Liver (tissue), 9 donors: ENCODE measurements around the gene LHPP. TPM values are rescaled to one million over a fixed set of nuclear protein-coding genes. Genes with fewer than 3 reads are reported as not detected.

Experiments
- DNase-seq: peaks from one replicate; pipeline ENCODE4 v3.0.0-alpha.2; 2017; ENCODE audit warnings: low spot score
- H3K27ac ChIP-seq, 2 donors: one replicate each; pipeline ENCODE4 v1.7.0; 2013; ENCODE audit warnings: inconsistent platforms in 2 of 2, low read length in 2 of 2, control low read depth in 1 of 2, low read depth in 1 of 2, mild to moderate bottlenecking in 1 of 2
- H3K27me3 ChIP-seq, 4 donors: one replicate each; pipeline versions ENCODE4 v1.6.1 to v1.7.0; 2013; ENCODE audit warnings: low read length in 3 of 4, inconsistent platforms in 1 of 4, mild to moderate bottlenecking in 1 of 4, moderate library complexity in 1 of 4; ENCODE audit not compliant: control insufficient read depth in 4 of 4, insufficient read depth in 4 of 4
- H3K36me3 ChIP-seq, 4 donors: one replicate each; pipeline versions ENCODE4 v1.6.1 to v1.7.0; 2013; ENCODE audit warnings: low read length in 3 of 4, mild to moderate bottlenecking in 3 of 4, low read depth in 1 of 4, moderate library complexity in 1 of 4; ENCODE audit not compliant: control insufficient read depth in 4 of 4, insufficient read depth in 3 of 4
- H3K4me1 ChIP-seq, 4 donors: one replicate each; pipeline versions ENCODE4 v1.6.1 to v1.7.0; 2013; ENCODE audit warnings: low read length in 3 of 4, mild to moderate bottlenecking in 3 of 4, moderate library complexity in 1 of 4; ENCODE audit not compliant: control insufficient read depth in 4 of 4, insufficient read depth in 4 of 4
- H3K4me3 ChIP-seq, 3 donors: one replicate each; pipeline versions ENCODE4 v1.6.1 to v1.7.0; 2013; ENCODE audit warnings: low read length in 3 of 3, control low read depth in 1 of 3, low read depth in 1 of 3, mild to moderate bottlenecking in 1 of 3
- H3K9ac ChIP-seq, 2 donors: one replicate each; pipeline ENCODE4 v1.7.0; 2013; ENCODE audit warnings: low read length in 2 of 2, mild to moderate bottlenecking in 2 of 2, moderate library complexity in 2 of 2, control low read depth in 1 of 2, low read depth in 1 of 2
- H3K9me3 ChIP-seq, 4 donors: one replicate each; pipeline versions ENCODE4 v1.6.1 to v1.7.0; 2013; ENCODE audit warnings: low read length in 3 of 4; ENCODE audit not compliant: control insufficient read depth in 4 of 4
- CTCF ChIP-seq: fragments of 150-350 bp; IDR thresholded peaks from 2 replicates; pipeline ENCODE4 v1.5.1; 2017; ENCODE audit warnings: improper control_type of control experiment, low read depth, low read length; ENCODE audit not compliant: missing input control
- EGR1 ChIP-seq, 2 donors: IDR thresholded peaks; 2 replicates each; pipeline ENCODE4 v1.6.1; 2016 to 2018; ENCODE audit warnings: antibody characterized with exemption in 2 of 2, low read depth in 2 of 2
- FOXA1 ChIP-seq: IDR thresholded peaks from 2 replicates; pipeline ENCODE4 v1.6.1; 2016; ENCODE audit warnings: antibody characterized with exemption
- FOXA2 ChIP-seq: IDR thresholded peaks from 2 replicates; pipeline ENCODE4 v1.6.1; 2016; ENCODE audit warnings: antibody characterized with exemption
- GABPA ChIP-seq, 2 donors: IDR thresholded peaks in 1 of 2; conservative IDR thresholded peaks in 1 of 2; 2 replicates each; pipeline ENCODE4 v1.6.1; 2016; ENCODE audit warnings: antibody characterized with exemption in 2 of 2, mild to moderate bottlenecking in 1 of 2, moderate library complexity in 1 of 2
- HNF4G ChIP-seq: IDR thresholded peaks from 2 replicates; pipeline ENCODE4 v1.6.1; 2016; ENCODE audit warnings: antibody characterized with exemption
- JUND ChIP-seq, 2 donors: IDR thresholded peaks; 2 replicates each; pipeline ENCODE4 v1.6.1; 2016; ENCODE audit warnings: antibody characterized with exemption in 2 of 2
- NR2F2 ChIP-seq: IDR thresholded peaks from 2 replicates; pipeline ENCODE4 v1.6.1; 2016; ENCODE audit warnings: antibody characterized with exemption
- RAD21 ChIP-seq, 2 donors: IDR thresholded peaks; 2 replicates each; pipeline ENCODE4 v1.6.1; 2016; ENCODE audit warnings: antibody characterized with exemption in 2 of 2, mild to moderate bottlenecking in 2 of 2
- REST ChIP-seq: IDR thresholded peaks from 2 replicates; pipeline ENCODE4 v1.6.1; 2016; ENCODE audit warnings: antibody characterized with exemption, mild to moderate bottlenecking
- RXRA ChIP-seq, 2 donors: IDR thresholded peaks; 2 replicates each; pipeline ENCODE4 v1.6.1; 2017 to 2018; ENCODE audit warnings: antibody characterized with exemption in 2 of 2, mild to moderate bottlenecking in 1 of 2
- SP1 ChIP-seq: IDR thresholded peaks from 2 replicates; pipeline ENCODE4 v1.6.1; 2018; ENCODE audit warnings: antibody characterized with exemption, mild to moderate bottlenecking
- TAF1 ChIP-seq: conservative IDR thresholded peaks from 2 replicates; pipeline ENCODE4 v1.6.1; 2016; ENCODE audit warnings: antibody characterized with exemption, mild to moderate bottlenecking
- WGBS: extraction: QIAGEN DNeasy Blood & Tissue Kit; methylation state at CpG from one replicate; pipeline ENCODE4 v1.1.7; 2013; 5-methylcytosine and 5-hydroxymethylcytosine counted together
- polyA plus RNA-seq, 2 donors: library from polyadenylated mRNA; stranded (reverse) in 1 of 2; unstranded in 1 of 2; fragments of 200-250 nt in 1 of 2; fragments of >200 nt in 1 of 2; fragmentation: Nextera tagmentation in 1 of 2; extraction: Ambion mirVana in 1 of 2; gene quantifications; one replicate each; pipeline versions ENCODE4 v1.2.1 to v1.2.3, GENCODE V29; 2013 to 2015
- total RNA-seq, 2 donors: library from RNA; depleted of rRNA; stranded (reverse); fragments of >200 nt; gene quantifications; one replicate each; pipeline ENCODE4 v1.2.3, GENCODE V29; 2014
- TF ChIP-seq, protein P1 (sequence below): IDR thresholded peaks from 2 replicates; pipeline ENCODE4 v1.6.1; 2016; ENCODE audit warnings: antibody characterized with exemption
- TF ChIP-seq, protein P2 (sequence below): IDR thresholded peaks from 2 replicates; pipeline ENCODE4 v1.6.1; 2016; ENCODE audit warnings: antibody characterized with exemption
- TF ChIP-seq, protein P3 (sequence below): IDR thresholded peaks from 2 replicates; pipeline ENCODE4 v1.6.1; 2016; ENCODE audit warnings: antibody characterized with exemption
- donor health status: healthy.
- donor health status: healthy.
- donor health status: healthy.
- donor health status: healthy.
- donor health status: healthy.

Gene LHPP
- total and polyA plus RNA-seq, 4 donors, result 15.9 to 39.9 (median 26.2) TPM

GRCh38 chr10:124560377-124561105, 98.9 kb downstream of the LHPP start:
- H3K27ac ChIP-seq, result peak overlapping the region in 1 of 2 donors; percentile 19
- no peaks in the 10 kb centered on the region for H3K4me1 ChIP-seq
- peaks cover 0 to 2% (median 0%) of the 10 kb centered on the region in 4 donors for H3K36me3 ChIP-seq
- H3K9ac ChIP-seq, result no peak overlapping the region
- H3K9me3 ChIP-seq, result no peaks in the 10 kb centered on the region
- no peak for DNase-seq
- TF ChIP-seq SP1 (peak; percentile 21), GABPA (IDR thresholded peaks at IDR 0.05 in 1 of 2, conservative IDR thresholded peaks at IDR 0.05 in 1 of 2) (no peak), NR2F2 (peak; percentile 68), RAD21 (IDR thresholded peaks at IDR 0.05) (peak in 1 of 2 donors; percentile 22)
- no peaks in the 10 kb centered on the region for H3K27me3 ChIP-seq
- H3K4me3 ChIP-seq, result no peak overlapping the region
- 79% methylated on average over 18 of the region's 18 CpGs for WGBS

GRCh38 chr10:124561206-124561605, 99.6 kb downstream of the LHPP start:
- Histone ChIP-seq H3K9me3 (no peaks in the 10 kb centered on the region), H3K9ac (no peak overlapping the region), H3K36me3 (peaks cover 0 to 2% (median 0%) of the 10 kb centered on the region in 4 donors), H3K27ac (no peak overlapping the region), H3K4me3 (no peak overlapping the region), H3K4me1 (no peaks in the 10 kb centered on the region), H3K27me3 (no peaks in the 10 kb centered on the region)
- 84% methylated on average over 5 of the region's 5 CpGs for WGBS
- DNase-seq, result no peak
- no peak for TF ChIP-seq FOXA2
- TF ChIP-seq REST, result no peak
- no peak for TF ChIP-seq HNF4G
- no peak for TF ChIP-seq FOXA1
- TF ChIP-seq, protein P1, sequence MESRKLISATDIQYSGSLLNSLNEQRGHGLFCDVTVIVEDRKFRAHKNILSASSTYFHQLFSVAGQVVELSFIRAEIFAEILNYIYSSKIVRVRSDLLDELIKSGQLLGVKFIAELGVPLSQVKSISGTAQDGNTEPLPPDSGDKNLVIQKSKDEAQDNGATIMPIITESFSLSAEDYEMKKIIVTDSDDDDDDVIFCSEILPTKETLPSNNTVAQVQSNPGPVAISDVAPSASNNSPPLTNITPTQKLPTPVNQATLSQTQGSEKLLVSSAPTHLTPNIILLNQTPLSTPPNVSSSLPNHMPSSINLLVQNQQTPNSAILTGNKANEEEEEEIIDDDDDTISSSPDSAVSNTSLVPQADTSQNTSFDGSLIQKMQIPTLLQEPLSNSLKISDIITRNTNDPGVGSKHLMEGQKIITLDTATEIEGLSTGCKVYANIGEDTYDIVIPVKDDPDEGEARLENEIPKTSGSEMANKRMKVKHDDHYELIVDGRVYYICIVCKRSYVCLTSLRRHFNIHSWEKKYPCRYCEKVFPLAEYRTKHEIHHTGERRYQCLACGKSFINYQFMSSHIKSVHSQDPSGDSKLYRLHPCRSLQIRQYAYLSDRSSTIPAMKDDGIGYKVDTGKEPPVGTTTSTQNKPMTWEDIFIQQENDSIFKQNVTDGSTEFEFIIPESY, result no peak
- TF ChIP-seq, protein P2, sequence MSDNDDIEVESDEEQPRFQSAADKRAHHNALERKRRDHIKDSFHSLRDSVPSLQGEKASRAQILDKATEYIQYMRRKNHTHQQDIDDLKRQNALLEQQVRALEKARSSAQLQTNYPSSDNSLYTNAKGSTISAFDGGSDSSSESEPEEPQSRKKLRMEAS, result no peak
- no peak for TF ChIP-seq RXRA (IDR thresholded peaks at IDR 0.05)
- TF ChIP-seq SP1, result no peak
- no peak for TF ChIP-seq GABPA (IDR thresholded peaks at IDR 0.05 in 1 of 2, conservative IDR thresholded peaks at IDR 0.05 in 1 of 2)
- TF ChIP-seq, protein P3, sequence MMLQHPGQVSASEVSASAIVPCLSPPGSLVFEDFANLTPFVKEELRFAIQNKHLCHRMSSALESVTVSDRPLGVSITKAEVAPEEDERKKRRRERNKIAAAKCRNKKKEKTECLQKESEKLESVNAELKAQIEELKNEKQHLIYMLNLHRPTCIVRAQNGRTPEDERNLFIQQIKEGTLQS, result no peak
- TF ChIP-seq CTCF, result no peak
- no peak for TF ChIP-seq NR2F2
- no peak for TF ChIP-seq EGR1 (IDR thresholded peaks at IDR 0.05; ENCODE audit: low read depth in 2 of 2)
- TF ChIP-seq TAF1, result no peak
- TF ChIP-seq JUND (IDR thresholded peaks at IDR 0.05), result no peak
